Measurements from ENCODE around the gene DTWD1. TPM values are rescaled to one million over a fixed set of nuclear protein-coding genes. Genes with fewer than 3 reads are reported as not detected.
A peak's percentile ranks its signal among the peaks of the same experiment; 100 is the strongest.

Gene DTWD1
- polyA plus RNA-seq, 1 of the 3 experiments (the other 2 are of a cell fraction) = 13.9 TPM

DNA sequence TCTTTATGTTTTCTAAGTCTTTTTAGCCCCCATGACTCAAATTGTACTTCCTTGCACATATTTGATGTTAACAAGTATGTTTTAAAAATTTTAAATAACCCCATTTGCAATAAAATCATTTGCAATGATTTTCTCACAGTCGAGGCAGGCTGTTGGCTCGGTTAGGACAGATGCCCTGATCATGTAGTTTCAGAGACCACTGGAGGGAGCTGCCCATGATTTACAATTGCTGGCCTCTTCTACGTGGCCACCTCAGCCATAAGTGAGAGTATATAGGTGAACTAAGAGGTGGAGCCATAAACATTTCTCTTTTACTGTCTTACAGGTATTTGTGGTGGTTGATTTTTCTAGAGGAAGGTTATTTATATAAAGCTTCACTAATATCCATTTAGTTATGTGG lies 1.7 kb downstream of the DTWD1 start:
- Histone ChIP-seq H3K4me1 (ENCODE audit: control insufficient read depth in 1 of 2, insufficient read depth in 2 of 2, low read depth in 1 of 2, low read length in 1 of 2) (peaks cover 6 to 10% of the 10 kb centered on the region in 2 experiments; a peak in 3 of 4 replicates), H3K79me2 (ENCODE audit: insufficient read depth) (peaks cover 59% of the 10 kb centered on the region), H2AFZ (ENCODE audit: low read depth) (no peak overlapping the region), H3K27me3 (ENCODE audit: insufficient read depth) (no peaks in the 10 kb centered on the region), H3K4me2 (peak overlapping the region; percentile 70; the same call in 1 of the 2 replicates), H3K36me3 (replicated peaks in 1 of 2; ENCODE audit: control insufficient read depth in 1 of 2, insufficient read depth in 2 of 2, low read length in 1 of 2) (peaks cover 26 to 31% of the 10 kb centered on the region in 2 experiments), H3K9me3 (peaks cover 17% of the 10 kb centered on the region), H3K27ac (ENCODE audit: low read depth in 2 of 2, low read length in 1 of 2) (no peak overlapping the region; a peak in 1 of 4 replicates), H3K9ac (no peak overlapping the region), H4K20me1 (ENCODE audit: insufficient read depth) (no peaks in the 10 kb centered on the region), H3K9me2 (no peaks in the 10 kb centered on the region), H3F3A (replicated peaks; ENCODE audit: insufficient read depth) (peaks cover 28% of the 10 kb centered on the region), H3K4me3 (ENCODE audit: low read depth in 2 of 2, low read length in 1 of 2) (no peak overlapping the region)
- CTCF ChIA-PET = interaction anchor here (1.2 to 1.8 kb wide), 2 partner anchors 381 to 429 kb away, joined by 6 to 7 read pairs; no protein-coding TSS in a partner anchor
- WGBS (ENCODE audit: low lambda C conversion rate) = 89% methylated on average over 3 of the region's 3 CpGs
- POLR2A ChIA-PET = no interaction called here
- TF ChIP-seq, protein P1, sequence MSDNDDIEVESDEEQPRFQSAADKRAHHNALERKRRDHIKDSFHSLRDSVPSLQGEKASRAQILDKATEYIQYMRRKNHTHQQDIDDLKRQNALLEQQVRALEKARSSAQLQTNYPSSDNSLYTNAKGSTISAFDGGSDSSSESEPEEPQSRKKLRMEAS (IDR thresholded peaks at IDR 0.05; ENCODE audit: low read depth) = no peak
- TF ChIP-seq CHD2 (IDR thresholded peaks at IDR 0.05; ENCODE audit: low read length, partially characterized antibody) = no peak
- TF ChIP-seq, protein P2, sequence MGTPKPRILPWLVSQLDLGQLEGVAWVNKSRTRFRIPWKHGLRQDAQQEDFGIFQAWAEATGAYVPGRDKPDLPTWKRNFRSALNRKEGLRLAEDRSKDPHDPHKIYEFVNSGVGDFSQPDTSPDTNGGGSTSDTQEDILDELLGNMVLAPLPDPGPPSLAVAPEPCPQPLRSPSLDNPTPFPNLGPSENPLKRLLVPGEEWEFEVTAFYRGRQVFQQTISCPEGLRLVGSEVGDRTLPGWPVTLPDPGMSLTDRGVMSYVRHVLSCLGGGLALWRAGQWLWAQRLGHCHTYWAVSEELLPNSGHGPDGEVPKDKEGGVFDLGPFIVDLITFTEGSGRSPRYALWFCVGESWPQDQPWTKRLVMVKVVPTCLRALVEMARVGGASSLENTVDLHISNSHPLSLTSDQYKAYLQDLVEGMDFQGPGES (IDR thresholded peaks at IDR 0.05; ENCODE audit: low read depth, low read length) = no peak
- TF ChIP-seq POLR2AphosphoS5 (IDR thresholded peaks at IDR 0.05; ENCODE audit: low read depth, low read length) = no peak
- TF ChIP-seq RAD21 (IDR thresholded peaks at IDR 0.05; ENCODE audit: low read length) = peak; percentile 24; the same call in 1 of the 2 replicates
- TF ChIP-seq, protein P3, sequence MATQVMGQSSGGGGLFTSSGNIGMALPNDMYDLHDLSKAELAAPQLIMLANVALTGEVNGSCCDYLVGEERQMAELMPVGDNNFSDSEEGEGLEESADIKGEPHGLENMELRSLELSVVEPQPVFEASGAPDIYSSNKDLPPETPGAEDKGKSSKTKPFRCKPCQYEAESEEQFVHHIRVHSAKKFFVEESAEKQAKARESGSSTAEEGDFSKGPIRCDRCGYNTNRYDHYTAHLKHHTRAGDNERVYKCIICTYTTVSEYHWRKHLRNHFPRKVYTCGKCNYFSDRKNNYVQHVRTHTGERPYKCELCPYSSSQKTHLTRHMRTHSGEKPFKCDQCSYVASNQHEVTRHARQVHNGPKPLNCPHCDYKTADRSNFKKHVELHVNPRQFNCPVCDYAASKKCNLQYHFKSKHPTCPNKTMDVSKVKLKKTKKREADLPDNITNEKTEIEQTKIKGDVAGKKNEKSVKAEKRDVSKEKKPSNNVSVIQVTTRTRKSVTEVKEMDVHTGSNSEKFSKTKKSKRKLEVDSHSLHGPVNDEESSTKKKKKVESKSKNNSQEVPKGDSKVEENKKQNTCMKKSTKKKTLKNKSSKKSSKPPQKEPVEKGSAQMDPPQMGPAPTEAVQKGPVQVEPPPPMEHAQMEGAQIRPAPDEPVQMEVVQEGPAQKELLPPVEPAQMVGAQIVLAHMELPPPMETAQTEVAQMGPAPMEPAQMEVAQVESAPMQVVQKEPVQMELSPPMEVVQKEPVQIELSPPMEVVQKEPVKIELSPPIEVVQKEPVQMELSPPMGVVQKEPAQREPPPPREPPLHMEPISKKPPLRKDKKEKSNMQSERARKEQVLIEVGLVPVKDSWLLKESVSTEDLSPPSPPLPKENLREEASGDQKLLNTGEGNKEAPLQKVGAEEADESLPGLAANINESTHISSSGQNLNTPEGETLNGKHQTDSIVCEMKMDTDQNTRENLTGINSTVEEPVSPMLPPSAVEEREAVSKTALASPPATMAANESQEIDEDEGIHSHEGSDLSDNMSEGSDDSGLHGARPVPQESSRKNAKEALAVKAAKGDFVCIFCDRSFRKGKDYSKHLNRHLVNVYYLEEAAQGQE (IDR thresholded peaks at IDR 0.05; ENCODE audit: low read depth, low read length) = no peak
- TF ChIP-seq, protein P4, sequence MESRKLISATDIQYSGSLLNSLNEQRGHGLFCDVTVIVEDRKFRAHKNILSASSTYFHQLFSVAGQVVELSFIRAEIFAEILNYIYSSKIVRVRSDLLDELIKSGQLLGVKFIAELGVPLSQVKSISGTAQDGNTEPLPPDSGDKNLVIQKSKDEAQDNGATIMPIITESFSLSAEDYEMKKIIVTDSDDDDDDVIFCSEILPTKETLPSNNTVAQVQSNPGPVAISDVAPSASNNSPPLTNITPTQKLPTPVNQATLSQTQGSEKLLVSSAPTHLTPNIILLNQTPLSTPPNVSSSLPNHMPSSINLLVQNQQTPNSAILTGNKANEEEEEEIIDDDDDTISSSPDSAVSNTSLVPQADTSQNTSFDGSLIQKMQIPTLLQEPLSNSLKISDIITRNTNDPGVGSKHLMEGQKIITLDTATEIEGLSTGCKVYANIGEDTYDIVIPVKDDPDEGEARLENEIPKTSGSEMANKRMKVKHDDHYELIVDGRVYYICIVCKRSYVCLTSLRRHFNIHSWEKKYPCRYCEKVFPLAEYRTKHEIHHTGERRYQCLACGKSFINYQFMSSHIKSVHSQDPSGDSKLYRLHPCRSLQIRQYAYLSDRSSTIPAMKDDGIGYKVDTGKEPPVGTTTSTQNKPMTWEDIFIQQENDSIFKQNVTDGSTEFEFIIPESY (IDR thresholded peaks at IDR 0.05; ENCODE audit: borderline replicate concordance, low read depth) = no peak
- TF ChIP-seq, protein P5, sequence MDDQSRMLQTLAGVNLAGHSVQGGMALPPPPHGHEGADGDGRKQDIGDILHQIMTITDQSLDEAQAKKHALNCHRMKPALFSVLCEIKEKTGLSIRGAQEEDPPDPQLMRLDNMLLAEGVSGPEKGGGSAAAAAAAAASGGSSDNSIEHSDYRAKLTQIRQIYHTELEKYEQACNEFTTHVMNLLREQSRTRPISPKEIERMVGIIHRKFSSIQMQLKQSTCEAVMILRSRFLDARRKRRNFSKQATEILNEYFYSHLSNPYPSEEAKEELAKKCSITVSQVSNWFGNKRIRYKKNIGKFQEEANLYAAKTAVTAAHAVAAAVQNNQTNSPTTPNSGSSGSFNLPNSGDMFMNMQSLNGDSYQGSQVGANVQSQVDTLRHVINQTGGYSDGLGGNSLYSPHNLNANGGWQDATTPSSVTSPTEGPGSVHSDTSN (IDR thresholded peaks at IDR 0.05) = no peak
- TF ChIP-seq YY1 (IDR thresholded peaks at IDR 0.05; ENCODE audit: low read depth) = no peak
- TF ChIP-seq, protein P6, sequence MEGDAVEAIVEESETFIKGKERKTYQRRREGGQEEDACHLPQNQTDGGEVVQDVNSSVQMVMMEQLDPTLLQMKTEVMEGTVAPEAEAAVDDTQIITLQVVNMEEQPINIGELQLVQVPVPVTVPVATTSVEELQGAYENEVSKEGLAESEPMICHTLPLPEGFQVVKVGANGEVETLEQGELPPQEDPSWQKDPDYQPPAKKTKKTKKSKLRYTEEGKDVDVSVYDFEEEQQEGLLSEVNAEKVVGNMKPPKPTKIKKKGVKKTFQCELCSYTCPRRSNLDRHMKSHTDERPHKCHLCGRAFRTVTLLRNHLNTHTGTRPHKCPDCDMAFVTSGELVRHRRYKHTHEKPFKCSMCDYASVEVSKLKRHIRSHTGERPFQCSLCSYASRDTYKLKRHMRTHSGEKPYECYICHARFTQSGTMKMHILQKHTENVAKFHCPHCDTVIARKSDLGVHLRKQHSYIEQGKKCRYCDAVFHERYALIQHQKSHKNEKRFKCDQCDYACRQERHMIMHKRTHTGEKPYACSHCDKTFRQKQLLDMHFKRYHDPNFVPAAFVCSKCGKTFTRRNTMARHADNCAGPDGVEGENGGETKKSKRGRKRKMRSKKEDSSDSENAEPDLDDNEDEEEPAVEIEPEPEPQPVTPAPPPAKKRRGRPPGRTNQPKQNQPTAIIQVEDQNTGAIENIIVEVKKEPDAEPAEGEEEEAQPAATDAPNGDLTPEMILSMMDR (IDR thresholded peaks at IDR 0.05) = 0 out of 2 replicates have a peak, but pooled peaks have one; percentile 11
- no peak for TF ChIP-seq FOXM1 (IDR thresholded peaks at IDR 0.05; ENCODE audit: low read depth)
- TF ChIP-seq ELF1 (IDR thresholded peaks at IDR 0.05) = no peak
- TF ChIP-seq NFIC (IDR thresholded peaks at IDR 0.05; ENCODE audit: borderline replicate concordance) = no peak
- peak; percentile 10 for DNase-seq

All from SK-N-SH (cell line).